ENCODE results near the gene ETAA1.

ETAA1 gene

GRCh38 chr2:67397143-67397986, at the start of gene ETAA1:
Gene ETAA1 (plus strand): TSS chr2:67397333. CDS start chr2:67397449, 116 bp downstream.
- DNase-seq (ENCODE audit: low read depth) = peak; percentile 89

GRCh38 chr2:67366832-67367412, 30.2 kb upstream of the ETAA1 start:
- DNase-seq (ENCODE audit: low read depth) = no peak

GRCh38 chr2:67374481-67374880, 22.7 kb upstream of the ETAA1 start:
- no peak for DNase-seq (ENCODE audit: low read depth)

DNA sequence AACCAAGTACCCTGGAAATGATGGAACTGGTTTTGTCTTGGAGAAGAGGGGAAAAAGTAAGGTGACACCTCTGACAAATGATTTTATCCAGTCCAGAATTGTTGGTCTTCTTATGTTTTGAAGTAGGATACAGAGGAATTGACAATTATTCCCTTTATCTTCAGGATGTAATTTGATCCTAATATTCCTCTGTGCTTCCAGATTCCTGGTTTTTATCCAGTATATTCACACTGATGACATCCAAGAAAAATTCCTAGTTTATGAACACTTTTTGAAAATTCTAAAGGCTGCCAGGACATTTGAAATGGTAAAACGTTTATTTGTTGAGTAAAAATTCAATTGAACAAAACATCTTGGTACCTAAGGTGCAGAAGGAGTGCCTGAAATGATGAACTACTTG, 22.2 kb upstream of the ETAA1 start:
- DNase-seq (ENCODE audit: low read depth) = no peak

DNA sequence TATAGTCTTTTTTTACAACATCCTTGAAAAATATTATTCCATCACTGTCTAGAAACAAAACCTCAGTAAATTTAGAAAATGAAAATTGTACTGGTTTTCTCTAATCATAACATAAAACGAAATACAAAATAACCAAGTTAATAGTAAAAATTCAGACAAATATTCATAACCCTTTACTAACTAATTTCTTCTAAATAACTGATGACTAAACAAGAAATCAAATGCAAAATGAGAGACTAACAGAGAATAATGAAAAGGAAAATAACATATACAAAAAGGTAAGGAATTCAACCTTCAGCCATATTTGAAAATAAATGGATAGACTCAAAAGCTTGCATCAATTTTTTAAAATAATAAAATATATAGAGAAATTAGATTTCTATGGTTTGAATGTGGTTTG, 18.6 kb upstream of the ETAA1 start:
- no peak for DNase-seq (ENCODE audit: low read depth)

- no peak for DNase-seq (ENCODE audit: low read depth)
These were observed 18.1 kb upstream of the ETAA1 start for GRCh38 chr2:67379048-67379447.

DNA sequence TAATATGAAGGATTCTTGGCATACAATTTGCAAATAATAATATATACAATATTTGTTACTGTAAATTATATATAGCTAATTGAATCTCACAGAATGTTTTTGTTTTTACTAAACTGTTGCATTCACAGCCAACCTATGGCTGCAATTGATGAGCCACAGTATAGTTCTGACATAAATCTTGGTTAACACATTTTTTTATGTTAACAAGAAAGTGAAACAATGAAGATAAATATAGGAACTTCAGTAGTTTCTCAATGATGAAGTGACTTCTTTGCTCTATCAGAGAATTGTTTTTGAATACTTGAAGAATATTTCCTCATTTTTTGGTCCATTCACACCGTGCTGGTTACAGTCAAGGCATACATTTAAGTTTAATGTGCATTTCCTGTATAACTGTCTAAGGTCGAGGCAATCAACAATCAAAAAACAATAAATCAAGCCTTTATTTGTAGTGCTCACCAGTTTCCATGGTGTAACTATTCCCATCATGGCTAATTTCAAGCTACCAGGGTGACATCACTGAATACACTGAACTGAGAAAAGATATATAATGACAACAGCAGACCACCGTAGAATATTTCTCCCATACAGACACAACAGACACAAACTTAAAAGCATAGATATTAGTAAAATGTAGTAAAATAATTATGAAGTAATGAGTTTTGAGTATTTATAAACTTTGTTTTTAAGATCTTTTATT, 12.9 kb upstream of the ETAA1 start:
- DNase-seq (ENCODE audit: low read depth) = no peak

DNA sequence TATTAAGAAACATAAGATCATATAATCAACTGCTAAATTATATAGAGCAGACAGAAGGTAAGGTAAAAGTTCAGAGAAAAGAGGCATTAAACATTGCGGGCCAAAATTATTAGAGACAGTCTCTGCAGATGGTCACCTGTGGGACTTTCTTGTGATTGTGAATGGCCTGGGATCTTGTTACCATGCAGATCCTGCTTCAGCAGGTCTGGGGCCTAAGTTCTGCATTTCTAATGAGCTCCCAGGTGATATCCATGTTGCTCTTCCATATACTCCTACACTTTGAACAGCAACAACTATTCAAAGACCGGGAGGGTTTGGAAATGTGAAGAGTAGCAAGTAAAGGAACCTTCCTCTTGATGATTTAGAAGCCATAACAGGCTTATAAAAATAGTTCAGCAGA, 8.5 kb upstream of the ETAA1 start:
- DNase-seq (ENCODE audit: low read depth) = no peak

- no peak for DNase-seq (ENCODE audit: low read depth)
These were observed 7.8 kb upstream of the ETAA1 start for GRCh38 chr2:67389286-67389685.

- DNase-seq (ENCODE audit: low read depth) = no peak
These were observed 7.3 kb upstream of the ETAA1 start for GRCh38 chr2:67389788-67390187.

- no peak for DNase-seq (ENCODE audit: low read depth)
These were observed 3.9 kb upstream of the ETAA1 start for GRCh38 chr2:67393237-67393636.

- no peak for DNase-seq (ENCODE audit: low read depth)
These were observed 2.4 kb upstream of the ETAA1 start for GRCh38 chr2:67394734-67395133.

DNA sequence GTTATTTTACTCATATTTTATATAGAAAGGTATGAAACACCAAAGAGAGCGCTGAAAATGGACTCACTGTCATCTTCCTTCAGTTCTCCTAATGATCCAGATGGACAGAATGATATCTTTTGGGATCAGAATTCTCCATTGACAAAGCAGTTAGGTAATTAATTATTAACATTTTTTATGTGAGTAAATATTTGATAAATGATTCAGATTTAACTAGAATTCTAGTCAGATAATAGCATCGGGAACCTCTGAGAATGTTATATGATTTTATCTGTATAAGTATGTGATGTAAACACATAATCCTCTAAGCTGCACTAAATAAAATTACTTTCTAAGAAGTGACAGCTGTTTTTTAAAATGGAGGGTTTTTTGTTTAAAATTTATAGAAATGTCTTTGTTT, 2.0 kb downstream of the ETAA1 start:
- DNase-seq (ENCODE audit: low read depth) = no peak

DNA sequence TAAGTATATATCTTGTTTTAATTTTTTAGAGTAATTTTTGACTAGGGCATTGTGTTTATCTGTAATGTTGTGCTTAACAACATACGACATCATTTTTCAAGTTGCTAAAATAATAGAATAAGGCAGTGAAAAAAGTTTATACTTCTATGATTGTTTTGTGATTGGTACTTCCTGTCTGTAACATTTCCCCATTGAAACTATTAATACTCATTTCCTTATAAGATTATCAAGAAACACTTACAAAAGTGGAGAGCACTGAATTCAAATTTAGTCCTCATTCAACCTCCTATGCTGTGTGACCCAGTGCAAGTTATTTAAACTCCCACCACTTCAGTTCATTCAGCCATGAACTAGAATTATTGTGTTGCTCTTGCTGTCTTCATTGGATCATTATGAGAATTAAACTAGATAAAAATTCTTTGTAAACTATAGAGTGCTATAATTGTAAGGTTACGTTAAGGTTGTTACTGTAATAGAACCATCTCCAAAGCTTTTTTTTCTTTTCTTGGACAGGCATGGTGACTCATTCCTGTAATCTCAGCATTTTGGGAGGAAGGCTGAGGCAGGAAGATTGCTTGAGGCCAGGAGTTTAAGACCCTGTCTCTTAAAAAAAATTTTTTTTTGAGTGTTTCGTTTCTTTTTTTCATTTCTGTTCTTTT, 2.8 kb downstream of the ETAA1 start:
- no peak for DNase-seq (ENCODE audit: low read depth)

DNA sequence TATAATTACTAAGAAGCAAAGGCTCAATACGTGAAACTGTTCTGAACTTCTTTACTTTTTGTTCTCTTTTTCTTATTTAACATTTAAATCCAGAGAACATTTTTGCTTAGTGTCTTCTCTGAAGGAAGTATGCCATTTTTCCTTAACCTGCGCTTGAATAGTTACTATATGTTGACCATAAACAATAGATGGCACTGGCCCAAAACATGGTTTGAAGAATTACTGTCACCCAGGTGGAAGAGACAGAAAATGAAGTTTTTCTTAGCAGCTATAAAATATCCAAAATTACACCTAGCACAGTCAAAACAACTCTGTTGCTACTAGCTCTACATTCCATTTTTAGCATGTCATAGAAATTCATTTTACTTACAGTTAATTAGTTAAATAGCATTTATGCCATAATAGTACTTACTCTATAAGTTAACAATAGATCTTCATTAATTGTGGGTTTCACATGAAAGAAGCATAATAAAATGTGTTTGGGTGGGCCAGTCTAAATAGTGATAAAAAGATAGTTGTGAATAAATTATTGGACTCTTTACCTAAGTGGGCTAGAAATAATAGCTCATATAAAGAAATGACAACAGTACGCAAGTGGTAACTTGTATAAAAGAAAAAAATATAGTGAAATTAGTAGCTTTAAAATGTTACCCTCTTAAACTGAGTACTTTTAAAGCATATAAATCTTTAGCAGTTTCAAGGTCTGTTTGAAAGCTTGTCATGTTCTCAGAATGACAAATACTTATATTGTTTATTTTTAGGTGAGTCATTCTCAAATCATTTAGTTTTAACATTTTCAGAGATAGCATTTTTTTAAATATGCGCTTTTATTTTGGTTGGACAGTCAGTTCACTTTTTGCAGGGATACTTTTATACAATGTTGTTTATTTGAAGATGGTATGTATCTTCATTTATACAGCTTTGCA, 3.7 kb downstream of the ETAA1 start:
- DNase-seq (ENCODE audit: low read depth) = no peak

DNA sequence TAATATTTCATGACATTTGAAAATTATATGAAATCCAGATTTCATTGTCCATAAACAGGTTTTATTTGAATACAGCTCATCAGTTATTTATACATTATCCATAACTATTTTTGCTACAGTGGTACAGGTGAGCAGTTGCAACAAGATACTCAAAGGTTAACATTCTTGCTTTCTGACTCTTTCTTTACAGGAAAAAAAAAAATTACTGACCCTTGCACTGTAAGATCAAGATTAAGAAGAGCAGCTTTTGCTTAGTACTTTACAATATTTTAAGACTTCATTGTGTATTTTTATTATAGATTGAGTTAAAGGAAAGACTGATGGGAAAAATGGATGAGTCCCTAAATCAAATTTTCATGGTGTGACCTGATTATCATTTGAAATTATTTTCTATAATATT, 11.2 kb downstream of the ETAA1 start:
- no peak for DNase-seq (ENCODE audit: low read depth)

- no peak for DNase-seq (ENCODE audit: low read depth)
These were observed 15.3 kb downstream of the ETAA1 start for GRCh38 chr2:67412424-67412823.

DNA sequence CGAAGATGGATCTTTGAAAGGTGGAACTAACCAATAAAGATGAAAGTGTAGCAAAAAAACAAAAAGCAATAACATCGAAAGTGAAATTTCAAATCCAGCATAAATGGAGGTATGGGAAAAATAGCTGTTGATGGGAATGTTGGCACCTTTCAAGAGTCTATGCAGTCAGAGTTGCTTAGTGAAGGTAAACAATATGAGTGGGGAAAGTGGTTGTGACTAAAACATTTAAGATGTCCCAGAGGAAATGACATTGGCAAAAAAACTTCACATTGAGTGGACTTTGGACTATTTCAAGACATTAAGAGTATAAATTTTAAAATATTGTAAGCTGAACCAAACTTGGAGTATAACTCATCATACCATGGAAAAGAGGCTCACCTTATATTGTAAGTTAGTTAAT, 17.7 kb downstream of the ETAA1 start:
- DNase-seq (ENCODE audit: low read depth) = no peak

DNA sequence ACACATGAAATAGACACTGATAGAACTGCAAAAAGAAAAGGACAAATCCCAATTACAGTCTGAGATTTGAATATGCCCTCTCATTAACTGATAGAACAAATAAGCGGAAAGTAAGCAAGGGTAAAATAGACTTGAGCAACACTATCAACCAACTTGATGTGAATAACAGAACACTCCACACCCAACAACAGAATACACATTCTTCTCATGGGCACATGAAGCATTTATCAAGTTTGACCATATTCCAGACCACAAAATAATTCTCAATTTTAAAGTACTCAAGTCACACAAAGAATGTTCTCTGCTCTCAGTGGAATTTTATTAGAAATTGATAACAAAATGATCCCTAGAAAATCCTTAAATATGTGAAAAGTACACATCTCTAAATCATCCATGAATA, 19.0 kb downstream of the ETAA1 start:
- DNase-seq (ENCODE audit: low read depth) = no peak

DNA sequence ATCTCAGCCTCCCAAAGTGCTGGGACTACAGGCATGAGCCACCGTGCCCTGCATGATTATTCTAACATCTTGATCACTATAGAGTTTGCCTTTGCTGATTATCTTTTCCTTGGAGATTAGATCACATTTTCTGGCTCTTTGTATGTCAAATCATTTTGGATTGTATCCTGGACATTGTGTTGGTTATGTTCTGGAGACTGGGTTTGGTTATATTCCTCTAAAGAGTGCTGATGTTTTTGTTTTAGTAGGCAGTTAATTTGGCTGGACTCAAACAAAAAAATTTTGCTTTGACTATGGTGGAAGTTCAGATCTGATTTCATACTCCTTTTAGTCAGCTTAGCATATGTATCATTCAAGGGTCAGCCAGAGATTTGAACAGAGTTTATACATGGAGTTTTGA, 26.4 kb downstream of the ETAA1 start:
- no peak for DNase-seq (ENCODE audit: low read depth)

GRCh38 chr2:67436221-67436620, 39.1 kb downstream of the ETAA1 start:
- no peak for DNase-seq (ENCODE audit: low read depth)

DNA sequence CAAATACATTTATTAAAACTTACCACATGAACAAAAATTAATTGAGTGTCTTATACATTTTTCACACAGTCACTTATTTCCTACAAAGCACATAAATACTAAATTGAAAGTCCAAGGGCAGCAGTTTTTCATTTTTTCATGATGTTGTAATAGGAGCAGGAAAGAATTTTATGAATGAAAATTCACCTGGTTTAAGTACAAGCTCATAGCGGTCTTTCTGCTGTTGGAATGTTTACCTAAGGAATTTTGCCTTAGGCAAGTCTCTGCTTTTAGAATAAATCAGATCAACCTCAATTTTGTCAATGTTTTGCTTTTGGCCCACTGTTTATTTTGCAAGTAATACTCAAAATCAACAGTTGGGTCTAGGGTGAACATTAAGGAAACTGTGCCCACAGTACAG, 40.0 kb downstream of the ETAA1 start:
- DNase-seq (ENCODE audit: low read depth) = no peak
